Stimulated activated CD8-positive, alpha-beta memory T cell treated with anti-CD3 and anti-CD28 coated beads, Interleukin-4, amount 100 ng/mL, for 48 hours (primary cell): ENCODE measurements around the gene AMPD3.

Source experiments
- DNase-seq: peaks from one replicate; pipeline ENCODE4 v3.0.0-alpha.2; 2020

AMPD3 gene

GRCh38 chr11:10439351-10439750 lies 15.7 kb upstream of the AMPD3 start:
- DNase-seq = no peak

GRCh38 chr11:10439924-10440323 lies 15.1 kb upstream of the AMPD3 start:
- DNase-seq = no peak

DNA sequence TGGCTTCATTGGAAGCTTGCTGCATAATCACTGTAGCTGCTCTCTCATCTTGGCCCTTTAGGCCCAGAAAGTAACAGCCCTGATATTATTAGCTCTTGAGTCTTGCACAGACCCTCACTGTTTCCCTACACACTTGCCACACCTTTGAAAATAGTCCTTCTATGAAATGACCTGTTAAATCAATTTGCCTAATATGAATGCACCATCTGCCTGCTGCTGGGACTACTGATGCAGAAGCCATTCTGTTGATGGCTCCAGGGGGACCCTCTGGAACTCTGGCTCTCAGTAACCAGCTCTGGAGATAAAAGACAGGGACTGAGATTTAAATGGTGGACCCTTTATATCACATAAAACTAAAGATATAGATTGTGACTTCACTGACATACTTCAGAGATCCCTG lies 14.7 kb upstream of the AMPD3 start:
- DNase-seq = no peak

- no peak for DNase-seq
Observed at GRCh38 chr11:10441091-10441490, 14.0 kb upstream of the AMPD3 start.

- DNase-seq = no peak
Observed at GRCh38 chr11:10441652-10442503, 13.2 kb upstream of the AMPD3 start.

DNA sequence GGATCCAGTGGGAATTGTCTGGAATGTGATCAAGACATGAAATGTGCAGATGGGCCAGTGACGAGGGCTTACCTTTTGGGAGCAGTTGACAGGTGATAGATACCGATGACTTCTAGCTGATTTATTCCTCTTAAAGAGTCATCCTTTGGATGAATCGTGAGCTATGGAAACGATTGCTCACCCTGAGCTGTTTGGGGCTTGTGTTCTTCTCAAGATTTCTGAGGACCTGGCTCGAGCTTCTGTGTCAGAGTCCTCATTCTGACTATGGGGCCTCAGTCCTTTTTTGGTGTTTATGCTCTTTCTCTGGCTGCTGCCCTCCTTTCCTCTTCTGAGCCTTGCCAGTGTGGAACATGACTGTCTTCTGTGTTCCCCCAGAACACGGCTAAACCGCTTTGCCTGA lies 11.9 kb upstream of the AMPD3 start:
- no peak for DNase-seq

DNA sequence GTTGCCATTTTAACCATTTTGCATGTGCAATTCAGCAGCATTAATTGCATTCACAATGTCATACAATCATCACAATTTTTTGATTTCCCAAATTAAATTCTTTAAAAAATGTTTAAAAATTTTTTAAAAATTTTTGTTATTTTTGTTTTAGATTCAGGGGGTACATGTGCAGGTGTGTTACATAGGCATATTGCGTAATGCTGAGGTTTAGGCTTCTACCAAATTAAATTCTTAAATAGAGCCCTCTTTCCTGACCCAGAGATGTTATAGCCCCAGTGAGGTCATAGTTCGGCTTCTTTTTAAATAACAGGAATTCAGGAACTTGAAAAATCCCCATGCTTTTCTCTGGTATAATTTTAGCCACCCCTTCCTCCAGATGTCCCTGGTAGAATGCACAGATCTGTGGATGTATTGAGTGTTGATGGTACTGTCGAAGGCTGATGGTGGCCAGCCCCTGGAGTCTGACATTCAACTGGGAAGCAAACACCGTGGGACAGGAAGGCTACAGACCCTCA lies 11.3 kb upstream of the AMPD3 start:
- DNase-seq = no peak

GRCh38 chr11:10444725-10445315 lies 10.2 kb upstream of the AMPD3 start:
- no peak for DNase-seq

DNA sequence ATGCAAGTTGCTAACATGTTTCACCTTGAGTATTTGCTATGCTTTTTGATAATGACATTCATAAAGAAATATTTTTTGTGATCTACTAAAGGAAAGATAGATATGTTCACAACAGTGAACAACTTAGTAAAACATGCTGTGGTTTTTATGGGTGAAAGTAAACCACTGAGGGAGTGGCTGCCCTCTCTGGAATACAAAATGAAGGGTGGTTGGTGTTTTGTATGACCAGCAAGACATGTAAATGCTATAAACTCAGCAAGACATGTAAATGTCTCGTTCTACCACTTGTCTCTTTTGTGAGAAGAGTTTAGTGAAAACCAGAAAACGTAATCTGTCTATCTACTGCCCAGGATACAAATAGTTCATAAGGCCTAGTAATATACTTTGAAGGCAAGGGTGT lies 7.6 kb upstream of the AMPD3 start:
- no peak for DNase-seq

GRCh38 chr11:10450462-10451425 lies 4.3 kb upstream of the AMPD3 start:
- DNase-seq = peak; percentile 52

DNA sequence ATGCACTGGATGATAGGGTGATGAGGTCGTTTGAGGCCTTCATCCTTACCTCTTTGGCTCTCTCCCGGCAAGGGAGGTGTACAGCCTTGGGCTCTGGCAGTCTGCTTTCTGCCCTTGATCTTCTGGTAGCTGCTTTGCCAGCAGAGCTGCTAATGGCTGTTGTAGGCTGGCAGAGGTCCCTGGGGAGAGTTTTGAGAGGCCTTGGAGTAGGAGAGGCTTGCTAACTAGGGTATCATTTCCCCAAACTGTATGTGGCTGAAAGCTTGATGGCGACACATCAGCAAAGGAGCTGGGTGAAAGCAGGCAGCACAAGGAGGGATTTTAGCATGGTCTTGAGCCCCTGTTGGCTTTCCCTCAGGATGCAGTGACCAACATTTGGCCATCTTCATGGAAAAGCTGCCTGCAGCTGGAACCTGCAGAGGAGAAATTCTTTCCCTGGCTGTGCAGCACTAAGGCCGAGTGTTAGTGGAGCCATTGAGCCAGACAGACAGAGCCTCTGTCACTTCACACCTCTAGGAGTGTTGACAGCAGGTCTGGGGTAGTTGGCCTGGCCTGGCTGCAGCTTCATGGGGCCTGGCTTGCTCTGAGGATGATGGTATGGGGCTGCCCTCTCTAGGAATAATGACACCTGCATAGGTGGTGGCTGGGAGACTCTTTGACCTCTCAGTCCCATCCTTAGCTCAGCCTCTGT lies 3.5 kb upstream of the AMPD3 start:
- DNase-seq = no peak

- DNase-seq = no peak
Observed at GRCh38 chr11:10452211-10452767, 2.8 kb upstream of the AMPD3 start.

DNA sequence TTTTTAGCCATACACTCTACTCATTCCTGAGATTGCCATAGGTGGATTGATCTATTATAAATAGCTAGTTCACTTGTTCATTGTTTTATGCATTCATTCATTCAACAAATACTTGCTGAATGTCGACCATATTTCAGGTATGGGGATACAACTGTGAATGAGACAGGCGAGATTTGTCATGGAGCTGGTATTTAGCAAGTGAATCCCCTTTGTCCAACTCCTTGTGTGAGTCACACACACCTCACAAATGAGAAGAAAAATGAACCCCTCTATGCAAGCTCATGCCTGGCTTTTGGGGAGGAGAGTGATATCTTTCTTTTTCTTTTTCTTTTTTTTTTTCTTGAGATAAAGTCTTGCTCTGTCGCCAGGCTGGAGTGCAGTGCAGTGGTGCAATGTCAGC lies 1.8 kb upstream of the AMPD3 start:
- no peak for DNase-seq

DNA sequence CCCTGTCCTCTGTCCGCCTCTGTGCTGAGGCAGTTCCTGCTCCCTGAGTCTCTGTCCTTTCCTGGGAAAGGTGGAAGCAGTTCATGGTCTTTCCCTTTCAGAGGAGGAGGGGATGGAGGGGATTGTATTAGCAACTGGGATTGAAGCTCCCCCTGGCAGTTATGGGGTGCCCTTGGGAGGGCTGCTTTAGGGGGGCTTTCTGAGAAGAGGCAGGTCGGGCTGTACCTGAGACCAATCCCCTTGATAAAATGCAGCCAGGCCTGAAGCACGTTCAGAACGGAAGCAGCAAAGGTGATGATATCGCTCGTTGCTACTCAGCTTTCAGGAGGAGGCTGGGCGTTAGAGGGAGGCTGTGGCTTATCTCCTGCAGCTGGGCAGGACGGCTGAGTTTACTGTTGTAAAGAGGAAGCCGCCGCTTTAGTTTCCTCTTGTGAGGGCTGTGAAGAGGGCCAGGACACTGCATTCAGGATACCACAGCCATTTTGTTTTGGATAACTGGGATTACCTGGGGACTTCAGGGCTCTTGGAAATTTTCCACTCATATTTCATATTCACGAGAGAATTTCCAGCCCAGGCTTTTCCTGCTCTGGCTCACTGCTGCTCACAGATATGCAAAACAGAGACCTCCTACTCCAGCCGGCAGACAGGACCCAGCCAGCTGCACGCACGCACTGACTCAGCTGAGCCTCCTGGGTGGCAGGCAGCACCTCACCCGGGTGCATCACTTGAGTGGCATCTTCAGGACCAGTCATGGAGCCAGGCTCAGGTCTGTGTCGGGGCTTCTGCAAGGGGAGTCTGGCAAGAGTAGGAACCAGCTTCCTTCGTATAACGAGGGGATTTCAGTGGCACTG lies 798 bp downstream of the AMPD3 start:
- peak; percentile 81 for DNase-seq

DNA sequence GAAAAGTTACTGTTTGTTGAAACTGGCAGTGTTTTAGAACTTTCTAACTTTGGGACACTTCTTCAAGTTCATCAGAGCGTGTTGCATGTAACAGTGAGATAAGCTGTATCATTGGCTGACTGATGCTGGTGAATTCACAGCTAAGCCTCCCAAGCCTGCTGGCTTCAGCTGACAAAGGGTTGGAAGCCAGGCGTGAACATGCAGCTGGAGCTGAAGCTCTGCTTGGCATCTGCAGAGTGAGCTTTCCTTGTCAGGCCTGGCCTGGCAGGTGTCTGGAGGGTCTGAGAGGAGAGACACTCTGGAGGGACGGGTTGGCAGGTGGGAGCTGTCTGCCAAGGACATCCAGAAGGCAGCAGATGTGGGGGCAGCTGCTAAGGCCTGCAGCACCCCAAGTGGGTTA lies 1.5 kb downstream of the AMPD3 start:
- peak; percentile 37 for DNase-seq

GRCh38 chr11:10457901-10458300 lies 2.8 kb downstream of the AMPD3 start:
- DNase-seq = no peak

- DNase-seq = peak; percentile 68
Observed at GRCh38 chr11:10459029-10459970, 4.2 kb downstream of the AMPD3 start.

GRCh38 chr11:10460611-10461275 lies 5.7 kb downstream of the AMPD3 start:
- no peak for DNase-seq

DNA sequence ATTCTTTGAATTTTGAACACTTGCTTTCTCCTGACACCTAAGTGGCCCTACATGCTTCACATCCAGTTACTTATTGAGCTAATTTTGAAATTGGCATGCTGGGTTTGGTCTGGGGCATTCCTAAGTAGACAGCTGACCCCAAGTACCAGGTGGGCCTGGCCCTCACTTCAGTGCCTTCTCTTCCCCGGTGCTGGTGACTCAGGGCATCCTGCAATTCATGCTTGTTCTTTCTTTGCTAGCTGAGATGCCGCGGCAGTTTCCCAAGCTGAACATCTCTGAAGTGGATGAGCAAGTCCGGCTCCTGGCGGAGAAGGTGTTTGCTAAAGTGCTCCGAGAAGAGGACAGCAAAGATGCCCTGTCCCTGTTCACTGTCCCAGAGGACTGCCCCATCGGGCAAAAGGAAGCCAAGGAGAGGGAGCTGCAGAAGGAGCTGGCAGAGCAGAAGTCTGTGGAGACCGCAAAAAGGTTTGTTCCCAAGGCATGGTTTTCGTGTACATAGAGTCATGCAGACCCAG lies 6.3 kb downstream of the AMPD3 start:
- DNase-seq = no peak
